Measurements from ENCODE around the gene G3BP1.

DNA sequence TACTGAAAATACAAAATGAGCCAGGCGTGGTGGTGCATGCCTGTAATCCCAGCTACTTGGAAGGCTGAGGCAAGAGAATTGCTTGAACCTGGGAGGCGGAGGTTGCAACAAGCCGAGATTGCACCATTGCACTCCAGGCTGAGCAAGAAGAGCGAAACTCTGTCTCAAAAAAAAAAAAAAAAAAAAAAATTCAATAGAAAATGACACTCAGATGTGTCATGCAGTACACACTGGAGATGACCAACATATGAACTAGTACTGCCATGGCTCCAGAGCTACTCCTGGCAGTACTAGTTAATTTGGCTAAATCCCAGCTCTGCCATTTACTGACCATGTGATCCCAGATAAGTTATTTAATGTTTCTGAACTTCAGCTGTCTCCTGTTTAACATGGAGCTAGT, 20.7 kb upstream of the G3BP1 start:
- TF ChIP-seq CTCF (IDR thresholded peaks at IDR 0.05) (no peak), CREB1 (CRISPR knock-in tag; IDR thresholded peaks at IDR 0.05) (no peak), JUN (CRISPR knock-in tag; IDR thresholded peaks at IDR 0.05) (no peak), NR2C2 (CRISPR knock-in tag; IDR thresholded peaks at IDR 0.05) (no peak), ZNF317 (CRISPR knock-in tag; IDR thresholded peaks at IDR 0.05; ENCODE audit: borderline replicate concordance, low read depth) (no peak), FOXJ3 (CRISPR knock-in tag; IDR thresholded peaks at IDR 0.05; ENCODE audit: borderline replicate concordance) (no peak), NFE2L1 (CRISPR knock-in tag; IDR thresholded peaks at IDR 0.05) (no peak), GABPB1 (CRISPR knock-in tag; IDR thresholded peaks at IDR 0.05) (no peak), ZNF423 (CRISPR knock-in tag; IDR thresholded peaks at IDR 0.05) (no peak), TCF7 (CRISPR knock-in tag; IDR thresholded peaks at IDR 0.05; ENCODE audit: low read depth) (no peak), TEAD4 (CRISPR knock-in tag; IDR thresholded peaks at IDR 0.05) (no peak)
- TF ChIP-seq, protein P1, sequence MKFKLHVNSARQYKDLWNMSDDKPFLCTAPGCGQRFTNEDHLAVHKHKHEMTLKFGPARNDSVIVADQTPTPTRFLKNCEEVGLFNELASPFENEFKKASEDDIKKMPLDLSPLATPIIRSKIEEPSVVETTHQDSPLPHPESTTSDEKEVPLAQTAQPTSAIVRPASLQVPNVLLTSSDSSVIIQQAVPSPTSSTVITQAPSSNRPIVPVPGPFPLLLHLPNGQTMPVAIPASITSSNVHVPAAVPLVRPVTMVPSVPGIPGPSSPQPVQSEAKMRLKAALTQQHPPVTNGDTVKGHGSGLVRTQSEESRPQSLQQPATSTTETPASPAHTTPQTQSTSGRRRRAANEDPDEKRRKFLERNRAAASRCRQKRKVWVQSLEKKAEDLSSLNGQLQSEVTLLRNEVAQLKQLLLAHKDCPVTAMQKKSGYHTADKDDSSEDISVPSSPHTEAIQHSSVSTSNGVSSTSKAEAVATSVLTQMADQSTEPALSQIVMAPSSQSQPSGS (CRISPR knock-in tag; IDR thresholded peaks at IDR 0.05; ENCODE audit: borderline replicate concordance, low read depth), result no peak
- TF ChIP-seq, protein P2, sequence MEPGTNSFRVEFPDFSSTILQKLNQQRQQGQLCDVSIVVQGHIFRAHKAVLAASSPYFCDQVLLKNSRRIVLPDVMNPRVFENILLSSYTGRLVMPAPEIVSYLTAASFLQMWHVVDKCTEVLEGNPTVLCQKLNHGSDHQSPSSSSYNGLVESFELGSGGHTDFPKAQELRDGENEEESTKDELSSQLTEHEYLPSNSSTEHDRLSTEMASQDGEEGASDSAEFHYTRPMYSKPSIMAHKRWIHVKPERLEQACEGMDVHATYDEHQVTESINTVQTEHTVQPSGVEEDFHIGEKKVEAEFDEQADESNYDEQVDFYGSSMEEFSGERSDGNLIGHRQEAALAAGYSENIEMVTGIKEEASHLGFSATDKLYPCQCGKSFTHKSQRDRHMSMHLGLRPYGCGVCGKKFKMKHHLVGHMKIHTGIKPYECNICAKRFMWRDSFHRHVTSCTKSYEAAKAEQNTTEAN (CRISPR knock-in tag; IDR thresholded peaks at IDR 0.05), result no peak

All from WTC11 (cell line).